HEK293 (cell line): Measurements from ENCODE around the gene ARHGAP23.

Experiments
- BCL11A ChIP-seq: fragments of 450-650 bp; formaldehyde crosslinking; IDR thresholded peaks from 2 replicates; pipeline ENCODE4 v1.5.1; 2016; ENCODE audit warnings: low read depth, missing biosample characterization, missing genetic modification characterization
- EGR2 ChIP-seq: fragments of 450-650 bp; formaldehyde crosslinking; IDR thresholded peaks from 2 replicates; pipeline ENCODE4 v1.5.1; 2016; ENCODE audit warnings: low read depth, missing biosample characterization, missing genetic modification characterization
- GLI4 ChIP-seq: fragments of 450-650 bp; formaldehyde crosslinking; IDR thresholded peaks from 2 replicates; pipeline ENCODE4 v1.5.1; 2016; ENCODE audit warnings: missing biosample characterization, missing genetic modification characterization
- GLIS1 ChIP-seq: fragments of 450-650 bp; formaldehyde crosslinking; IDR thresholded peaks from 2 replicates; pipeline ENCODE4 v1.5.1; 2016; ENCODE audit warnings: missing biosample characterization, missing genetic modification characterization
- GLIS2 ChIP-seq: fragments of 450-650 bp; formaldehyde crosslinking; IDR thresholded peaks from 2 replicates; pipeline ENCODE4 v1.5.1; 2016; ENCODE audit warnings: missing biosample characterization, missing genetic modification characterization
- IKZF3 ChIP-seq: fragments of 450-650 bp; IDR thresholded peaks from 2 replicates; pipeline ENCODE4 v1.5.0; 2018; ENCODE audit warnings: missing biosample characterization, mild to moderate bottlenecking, missing genetic modification characterization, moderate library complexity
- KLF17 ChIP-seq: fragments of 450-650 bp; formaldehyde crosslinking; IDR thresholded peaks from 2 replicates; pipeline ENCODE4 v1.5.1; 2016; ENCODE audit warnings: missing biosample characterization, missing genetic modification characterization
- KLF7 ChIP-seq: fragments of 450-650 bp; formaldehyde crosslinking; IDR thresholded peaks from 2 replicates; pipeline ENCODE4 v1.5.1; 2016; ENCODE audit warnings: missing biosample characterization, missing genetic modification characterization, borderline replicate concordance
- KLF9 ChIP-seq: fragments of 450-650 bp; formaldehyde crosslinking; IDR thresholded peaks from 2 replicates; pipeline ENCODE4 v1.5.1; 2016; ENCODE audit warnings: missing biosample characterization, missing genetic modification characterization, low read depth
- MYNN ChIP-seq: fragments of 450-650 bp; formaldehyde crosslinking; IDR thresholded peaks from 2 replicates; pipeline ENCODE4 v1.5.1; 2016; ENCODE audit warnings: missing biosample characterization, missing genetic modification characterization, borderline replicate concordance
- MZF1 ChIP-seq: fragments of 450-650 bp; formaldehyde crosslinking; IDR thresholded peaks from 2 replicates; pipeline ENCODE4 v1.5.1; 2017; ENCODE audit warnings: missing biosample characterization, missing genetic modification characterization, borderline replicate concordance
- OSR2 ChIP-seq: fragments of 450-650 bp; formaldehyde crosslinking; IDR thresholded peaks from 2 replicates; pipeline ENCODE4 v1.5.1; 2016; ENCODE audit warnings: missing biosample characterization, missing genetic modification characterization
- TRIM28 ChIP-seq: IDR thresholded peaks from 2 replicates; pipeline ENCODE4 v1.6.1; 2011; ENCODE audit warnings: low read length, control low read depth, borderline replicate concordance
- ZBTB17 ChIP-seq: fragments of 450-650 bp; formaldehyde crosslinking; IDR thresholded peaks from 2 replicates; pipeline ENCODE4 v1.5.1; 2016; ENCODE audit warnings: missing biosample characterization, missing genetic modification characterization
- ZBTB20 ChIP-seq: fragments of 450-650 bp; formaldehyde crosslinking; IDR thresholded peaks from 2 replicates; pipeline ENCODE4 v1.5.1; 2016; ENCODE audit warnings: missing biosample characterization, missing genetic modification characterization
- ZBTB8A ChIP-seq: fragments of 450-650 bp; formaldehyde crosslinking; IDR thresholded peaks from 2 replicates; pipeline ENCODE4 v1.5.1; 2016; ENCODE audit warnings: missing biosample characterization, missing genetic modification characterization
- ZFHX2 ChIP-seq: fragments of 450-650 bp; formaldehyde crosslinking; conservative IDR thresholded peaks from 2 replicates; pipeline ENCODE4 v1.5.1; 2016; ENCODE audit warnings: missing biosample characterization, missing genetic modification characterization
- ZFP69B ChIP-seq: fragments of 450-650 bp; formaldehyde crosslinking; IDR thresholded peaks from 2 replicates; pipeline ENCODE4 v1.5.1; 2016; ENCODE audit warnings: missing biosample characterization, missing genetic modification characterization
- ZNF146 ChIP-seq: fragments of 450-650 bp; formaldehyde crosslinking; IDR thresholded peaks from 2 replicates; pipeline ENCODE4 v1.5.1; 2016; ENCODE audit warnings: missing biosample characterization, missing genetic modification characterization
- ZNF157 ChIP-seq: fragments of 450-650 bp; formaldehyde crosslinking; IDR thresholded peaks from 2 replicates; pipeline ENCODE4 v1.5.1; 2016; ENCODE audit warnings: missing biosample characterization, missing genetic modification characterization
- ZNF221 ChIP-seq: fragments of 450-650 bp; formaldehyde crosslinking; IDR thresholded peaks from 2 replicates; pipeline ENCODE4 v1.5.1; 2017; ENCODE audit warnings: missing biosample characterization, missing genetic modification characterization, borderline replicate concordance
- ZNF302 ChIP-seq: fragments of 450-650 bp; formaldehyde crosslinking; IDR thresholded peaks from 2 replicates; pipeline ENCODE4 v1.5.1; 2016; ENCODE audit warnings: missing biosample characterization, missing genetic modification characterization, low read depth
- ZNF335 ChIP-seq: fragments of 450-650 bp; formaldehyde crosslinking; conservative IDR thresholded peaks from 2 replicates; pipeline ENCODE4 v1.5.1; 2016; ENCODE audit warnings: missing biosample characterization, missing genetic modification characterization
- ZNF391 ChIP-seq: fragments of 450-650 bp; formaldehyde crosslinking; IDR thresholded peaks from 2 replicates; pipeline ENCODE4 v1.5.1; 2016; ENCODE audit warnings: low read depth, missing biosample characterization, missing genetic modification characterization, borderline replicate concordance
- ZNF404 ChIP-seq: fragments of 450-650 bp; formaldehyde crosslinking; IDR thresholded peaks from 2 replicates; pipeline ENCODE4 v1.5.1; 2017; ENCODE audit warnings: missing biosample characterization, missing genetic modification characterization
- ZNF433 ChIP-seq: fragments of 450-650 bp; formaldehyde crosslinking; IDR thresholded peaks from 2 replicates; pipeline ENCODE4 v1.5.1; 2016; ENCODE audit warnings: missing biosample characterization, missing genetic modification characterization, low read depth
- ZNF473 ChIP-seq: fragments of 450-650 bp; formaldehyde crosslinking; IDR thresholded peaks from 2 replicates; pipeline ENCODE4 v1.5.1; 2017; ENCODE audit warnings: missing biosample characterization, missing genetic modification characterization
- ZNF48 ChIP-seq: fragments of 450-650 bp; formaldehyde crosslinking; IDR thresholded peaks from 2 replicates; pipeline ENCODE4 v1.5.1; 2016; ENCODE audit warnings: missing biosample characterization, missing genetic modification characterization
- ZNF501 ChIP-seq: fragments of 450-650 bp; formaldehyde crosslinking; IDR thresholded peaks from 2 replicates; pipeline ENCODE4 v1.5.1; 2016; ENCODE audit warnings: missing biosample characterization, missing genetic modification characterization
- ZNF521 ChIP-seq: fragments of 450-650 bp; formaldehyde crosslinking; IDR thresholded peaks from 2 replicates; pipeline ENCODE4 v1.5.1; 2017; ENCODE audit warnings: missing biosample characterization, mild to moderate bottlenecking, missing genetic modification characterization
- ZNF76 ChIP-seq: fragments of 450-650 bp; formaldehyde crosslinking; IDR thresholded peaks from 2 replicates; pipeline ENCODE4; 2016; ENCODE audit warnings: low read depth, missing biosample characterization, missing genetic modification characterization, borderline replicate concordance
- ZNF830 ChIP-seq: fragments of 450-650 bp; IDR thresholded peaks from 2 replicates; pipeline ENCODE4 v1.5.0; 2018; ENCODE audit warnings: missing biosample characterization, missing genetic modification characterization, low read depth, mild to moderate bottlenecking, moderate library complexity
- ZSCAN5A ChIP-seq: fragments of 450-650 bp; formaldehyde crosslinking; IDR thresholded peaks from 2 replicates; pipeline ENCODE4 v1.5.1; 2016; ENCODE audit warnings: missing biosample characterization, missing genetic modification characterization

The ARHGAP23 gene

GRCh38 chr17:38510421-38511149 lies 82.3 kb downstream of the ARHGAP23 start (continued):
- peak; percentile 22; the same call in 1 of the 2 replicates for TF ChIP-seq ZNF335 (tag by site-specific recombination)
- no peak for TF ChIP-seq ZNF433
- no peak for TF ChIP-seq IKZF3 (tag by site-specific recombination)
- no peak for TF ChIP-seq ZNF157 (tag by site-specific recombination)
- TF ChIP-seq GLI4 (tag by site-specific recombination), result no peak
- TF ChIP-seq ZBTB20 (tag by site-specific recombination), result 0 out of 2 replicates have a peak, but pooled peaks have one; percentile 20
- no peak for TF ChIP-seq ZSCAN5A (tag by site-specific recombination)
- TF ChIP-seq ZNF146 (tag by site-specific recombination), result no peak
- no peak for TF ChIP-seq MYNN (tag by site-specific recombination)
- no peak for TF ChIP-seq ZNF48 (tag by site-specific recombination)
- peak; percentile 38; the same call in 1 of the 2 replicates for TF ChIP-seq EGR2 (tag by site-specific recombination)
- no peak for TF ChIP-seq MZF1
- peak; percentile 40; the same call in 1 of the 2 replicates for TF ChIP-seq ZBTB8A (tag by site-specific recombination)
- TF ChIP-seq ZNF473 (tag by site-specific recombination), result no peak
- 0 out of 2 replicates have a peak, but pooled peaks have one; percentile 9 for TF ChIP-seq KLF9 (tag by site-specific recombination)
- no peak for TF ChIP-seq ZNF391
- TF ChIP-seq ZNF76 (tag by site-specific recombination), result no peak
- no peak for TF ChIP-seq ZNF501 (tag by site-specific recombination)
- peak; percentile 69 for TF ChIP-seq ZFHX2 (tag by site-specific recombination)
- TF ChIP-seq ZNF830, result no peak
- TF ChIP-seq ZBTB17 (tag by site-specific recombination), result no peak
- peak; percentile 47; the same call in 1 of the 2 replicates for TF ChIP-seq GLIS2 (tag by site-specific recombination)
- no peak for TF ChIP-seq BCL11A (tag by site-specific recombination)
- peak; percentile 73 for TF ChIP-seq GLIS1 (tag by site-specific recombination)
- no peak for TF ChIP-seq ZNF302 (tag by site-specific recombination)
- TF ChIP-seq ZFP69B (tag by site-specific recombination), result no peak
- no peak for TF ChIP-seq ZNF221 (tag by site-specific recombination)
- no peak for TF ChIP-seq ZNF404 (tag by site-specific recombination)
- TF ChIP-seq KLF17, result no peak
- no peak for TF ChIP-seq TRIM28
- no peak for TF ChIP-seq ZNF521
- TF ChIP-seq OSR2 (tag by site-specific recombination), result no peak
- TF ChIP-seq KLF7 (tag by site-specific recombination), result no peak
